ENCODE data around the gene CERCAM.
A peak's percentile ranks its signal among the peaks of the same experiment; 100 is the strongest.
"Not testable (repeated sequence)": the region's sequence is repeated elsewhere in the genome, so short reads cannot be mapped to it uniquely, and the experiment has no call there.

Gene CERCAM

GRCh38 chr9:128416432-128417019 lies 4.1 kb upstream of the CERCAM start:
- no peak overlapping the region for H3K4me3 ChIP-seq (ENCODE audit: low read depth, low read length)

- H3K4me3 ChIP-seq (ENCODE audit: low read depth, low read length) = no peak overlapping the region
These were observed 1.4 kb upstream of the CERCAM start for GRCh38 chr9:128419061-128419925.

- H3K4me3 ChIP-seq (ENCODE audit: low read depth, low read length) = peak overlapping the region; percentile 53
These were observed 502 bp upstream of the CERCAM start for GRCh38 chr9:128420060-128420650.

GRCh38 chr9:128421482-128421996 lies 882 bp downstream of the CERCAM start:
- H3K4me3 ChIP-seq (ENCODE audit: low read depth, low read length) = no peak overlapping the region

GRCh38 chr9:128422022-128422782 lies 1.5 kb downstream of the CERCAM start:
- H3K4me3 ChIP-seq (ENCODE audit: low read depth, low read length) = not testable (repeated sequence)

GRCh38 chr9:128422783-128423150 lies 2.1 kb downstream of the CERCAM start:
- no peak overlapping the region for H3K4me3 ChIP-seq (ENCODE audit: low read depth, low read length)

- H3K4me3 ChIP-seq (ENCODE audit: low read depth, low read length) = not testable (repeated sequence)
These were observed 2.7 kb downstream of the CERCAM start for GRCh38 chr9:128423356-128423755.

- H3K4me3 ChIP-seq (ENCODE audit: low read depth, low read length) = no peak overlapping the region
These were observed 3.7 kb downstream of the CERCAM start for GRCh38 chr9:128424268-128424780.

GRCh38 chr9:128428644-128429512 lies 8.2 kb downstream of the CERCAM start:
- H3K4me3 ChIP-seq (ENCODE audit: low read depth, low read length) = no peak overlapping the region

GRCh38 chr9:128429513-128430086 lies 8.9 kb downstream of the CERCAM start:
- H3K4me3 ChIP-seq (ENCODE audit: low read depth, low read length) = no peak overlapping the region

- H3K4me3 ChIP-seq (ENCODE audit: low read depth, low read length) = no peak overlapping the region
These were observed 10.6 kb downstream of the CERCAM start for GRCh38 chr9:128431207-128431606.

- no peak overlapping the region for H3K4me3 ChIP-seq (ENCODE audit: low read depth, low read length)
These were observed 13.7 kb downstream of the CERCAM start for GRCh38 chr9:128434340-128434739.

GRCh38 chr9:128435611-128436010 lies 15.0 kb downstream of the CERCAM start:
- no peak overlapping the region for H3K4me3 ChIP-seq (ENCODE audit: low read depth, low read length)

GRCh38 chr9:128438343-128439109 lies 17.9 kb downstream of the CERCAM start:
- H3K4me3 ChIP-seq (ENCODE audit: low read depth, low read length) = no peak overlapping the region

- H3K4me3 ChIP-seq (ENCODE audit: low read depth, low read length) = no peak overlapping the region
These were observed 18.6 kb downstream of the CERCAM start for GRCh38 chr9:128439273-128439672.

GRCh38 chr9:128442150-128442549 lies 21.5 kb downstream of the CERCAM start:
- no peak overlapping the region for H3K4me3 ChIP-seq (ENCODE audit: low read depth, low read length)

GRCh38 chr9:128446505-128446904 lies 25.8 kb downstream of the CERCAM start:
- not testable (repeated sequence) for H3K4me3 ChIP-seq (ENCODE audit: low read depth, low read length)

GRCh38 chr9:128448746-128449145 lies 28.1 kb downstream of the CERCAM start:
- H3K4me3 ChIP-seq (ENCODE audit: low read depth, low read length) = no peak overlapping the region

- no peak overlapping the region for H3K4me3 ChIP-seq (ENCODE audit: low read depth, low read length)
These were observed 34.3 kb downstream of the CERCAM start for GRCh38 chr9:128454991-128455390.
